Fibroblast of lung (primary cell): ENCODE measurements around the gene PPIE. TPM values are rescaled to one million over a fixed set of nuclear protein-coding genes. Genes with fewer than 3 reads are reported as not detected.
A peak's percentile ranks its signal among the peaks of the same experiment; 100 is the strongest.

ENCODE experiments used
- DNase-seq, 2 donors: peaks; one replicate each; pipeline versions ENCODE4 v3.0.0 to v3.0.0-alpha.2; 2010; ENCODE audit warnings: low read depth in 2 of 2
- H2AFZ ChIP-seq: 2 replicates; pipeline ENCODE4 v1.5.1; 2012; ENCODE audit warnings: low read length, control low read depth, inconsistent platforms
- H3K27ac ChIP-seq: 2 replicates; pipeline ENCODE4 v1.5.1; 2011; ENCODE audit warnings: low read length, control low read depth; ENCODE audit not compliant: insufficient read depth
- H3K27me3 ChIP-seq: 2 replicates; pipeline ENCODE4 v1.5.1; 2011; ENCODE audit warnings: mild to moderate bottlenecking, low read length; ENCODE audit not compliant: control insufficient read depth, insufficient read depth
- H3K36me3 ChIP-seq: 2 replicates; pipeline ENCODE4 v1.5.1; 2011; ENCODE audit warnings: low read length; ENCODE audit not compliant: control insufficient read depth, insufficient read depth
- H3K4me1 ChIP-seq: 2 replicates; pipeline ENCODE4 v1.5.1; 2011; ENCODE audit warnings: low read length; ENCODE audit not compliant: control insufficient read depth, insufficient read depth; ENCODE audit errors: extremely low read depth
- H3K4me2 ChIP-seq: 2 replicates; pipeline ENCODE4 v1.5.1; 2011; ENCODE audit warnings: low read length, control low read depth; ENCODE audit not compliant: insufficient read depth; ENCODE audit errors: extremely low read depth
- H3K4me3 ChIP-seq, 4 experiments: fragments of 200-600 bp in 1 of 4; sonication (generic) in 1 of 4; replicated peaks in 1 of 4; 2 replicates each; pipeline ENCODE4 v1.5.1; 2011 to 2016; ENCODE audit warnings: low read length in 4 of 4, low read depth in 3 of 4, mild to moderate bottlenecking in 3 of 4, control low read depth in 2 of 4, inconsistent platforms in 1 of 4, mixed read lengths in 1 of 4; ENCODE audit not compliant: insufficient read depth in 1 of 4; ENCODE audit errors: control extremely low read depth in 1 of 4
- H3K79me2 ChIP-seq: 2 replicates; pipeline ENCODE4 v1.5.1; 2012; ENCODE audit warnings: mild to moderate bottlenecking, low read length, inconsistent platforms; ENCODE audit not compliant: control insufficient read depth, insufficient read depth
- H3K9ac ChIP-seq: 2 replicates; pipeline ENCODE4 v1.5.1; 2011; ENCODE audit warnings: mild to moderate bottlenecking, low read length, control low read depth; ENCODE audit not compliant: insufficient read depth
- H3K9me3 ChIP-seq: 2 replicates; pipeline ENCODE4 v1.5.1; 2012; ENCODE audit warnings: low read depth, low read length; ENCODE audit not compliant: control insufficient read depth, insufficient read depth
- H4K20me1 ChIP-seq: 2 replicates; pipeline ENCODE4 v1.5.1; 2011; ENCODE audit warnings: low read length; ENCODE audit not compliant: control insufficient read depth, insufficient read depth; ENCODE audit errors: extremely low read depth
- EZH2 ChIP-seq: IDR thresholded peaks from 2 replicates; pipeline ENCODE4 v1.5.1; 2012; ENCODE audit warnings: low read length, control low read depth, mild to moderate bottlenecking; ENCODE audit errors: missing control alignments
- polyA plus RNA-seq, 2 donors: library from polyadenylated mRNA; depleted of rRNA in 1 of 2; stranded (reverse) in 1 of 2; unstranded in 1 of 2; fragments of >200 nt; gene quantifications; 2 replicates each; pipeline ENCODE4 v1.2.1, GENCODE V29; 2011 to 2012; ENCODE audit warnings: missing spikeins in 1 of 2
- total RNA-seq: library from RNA; depleted of rRNA; stranded (reverse); fragments of >200 nt; gene quantifications from 2 replicates; pipeline ENCODE4 v1.2.1, GENCODE V29; 2014
- TF ChIP-seq, protein P1 (sequence below), 2 donors: IDR thresholded peaks in 1 of 2; conservative IDR thresholded peaks in 1 of 2; 1 replicate in 1 of 2; 2 replicates in 1 of 2; pipeline ENCODE4 v1.5.1; 2011 to 2012; ENCODE audit warnings: low read length in 2 of 2, control low read depth in 1 of 2, inconsistent platforms in 1 of 2, low read depth in 1 of 2, mild to moderate bottlenecking in 1 of 2

The PPIE gene
- total and polyA plus RNA-seq, 2 donors (not counting 1 experiment from before 2014, with no cell fraction given) = 38.8 to 58.8 TPM

DNA sequence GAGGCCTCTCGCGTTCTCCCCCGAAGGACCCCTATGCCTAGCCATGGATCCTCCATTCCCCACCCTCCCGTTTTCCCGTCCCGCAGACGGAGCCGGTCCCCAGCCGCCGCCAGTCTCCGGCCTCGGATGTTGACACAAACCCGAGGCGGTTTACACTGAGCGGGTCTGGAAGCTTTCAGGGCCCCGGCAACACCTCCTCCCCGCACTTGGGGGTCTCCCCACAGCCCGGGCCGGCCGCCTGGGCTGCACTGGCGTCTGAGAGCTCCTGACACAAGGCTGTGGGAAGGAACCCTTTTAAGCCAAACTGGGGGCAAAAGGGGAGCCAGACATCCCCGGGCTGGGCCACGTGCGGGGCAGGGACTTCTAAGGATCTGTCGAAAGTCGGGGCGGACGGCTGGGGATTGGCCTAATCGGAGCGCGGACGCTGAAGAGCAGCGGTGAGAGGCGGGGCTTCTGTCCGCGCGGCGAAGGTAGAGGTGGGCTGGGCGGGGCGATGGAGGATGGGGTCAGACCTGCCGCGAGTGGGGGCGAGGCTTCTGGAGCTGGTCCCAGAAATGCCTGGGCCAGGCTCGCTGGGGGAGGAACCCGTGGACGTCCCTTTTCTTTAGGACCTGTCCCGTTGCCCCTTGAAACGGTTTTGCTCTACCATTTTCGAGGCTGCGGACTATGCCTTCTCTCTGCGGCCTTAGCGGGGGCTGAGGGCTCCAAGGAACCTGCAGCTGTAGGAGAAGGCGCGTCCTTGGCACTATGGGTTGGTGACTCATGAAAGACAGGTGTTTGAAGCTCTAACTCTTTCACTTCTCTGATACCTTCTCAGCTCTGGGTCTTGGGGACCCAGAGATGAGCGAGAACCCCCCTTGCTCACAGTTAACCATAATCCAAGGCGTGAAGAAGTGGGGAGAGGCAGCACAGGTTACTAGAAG lies 46.3 kb upstream of the PPIE start:
- H3K79me2 ChIP-seq = no peaks in the 10 kb centered on the region
- no peak overlapping the region for H2AFZ ChIP-seq
- TF ChIP-seq, protein P1, sequence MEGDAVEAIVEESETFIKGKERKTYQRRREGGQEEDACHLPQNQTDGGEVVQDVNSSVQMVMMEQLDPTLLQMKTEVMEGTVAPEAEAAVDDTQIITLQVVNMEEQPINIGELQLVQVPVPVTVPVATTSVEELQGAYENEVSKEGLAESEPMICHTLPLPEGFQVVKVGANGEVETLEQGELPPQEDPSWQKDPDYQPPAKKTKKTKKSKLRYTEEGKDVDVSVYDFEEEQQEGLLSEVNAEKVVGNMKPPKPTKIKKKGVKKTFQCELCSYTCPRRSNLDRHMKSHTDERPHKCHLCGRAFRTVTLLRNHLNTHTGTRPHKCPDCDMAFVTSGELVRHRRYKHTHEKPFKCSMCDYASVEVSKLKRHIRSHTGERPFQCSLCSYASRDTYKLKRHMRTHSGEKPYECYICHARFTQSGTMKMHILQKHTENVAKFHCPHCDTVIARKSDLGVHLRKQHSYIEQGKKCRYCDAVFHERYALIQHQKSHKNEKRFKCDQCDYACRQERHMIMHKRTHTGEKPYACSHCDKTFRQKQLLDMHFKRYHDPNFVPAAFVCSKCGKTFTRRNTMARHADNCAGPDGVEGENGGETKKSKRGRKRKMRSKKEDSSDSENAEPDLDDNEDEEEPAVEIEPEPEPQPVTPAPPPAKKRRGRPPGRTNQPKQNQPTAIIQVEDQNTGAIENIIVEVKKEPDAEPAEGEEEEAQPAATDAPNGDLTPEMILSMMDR (conservative IDR thresholded peaks at IDR 0.05 in 1 of 2, IDR thresholded peaks at IDR 0.05 in 1 of 2; ENCODE audit: low read depth in 1 of 2, low read length in 2 of 2) = no peak
- peak; percentile 43 for TF ChIP-seq EZH2
- no peak overlapping the region for H3K9ac ChIP-seq
- no peaks in the 10 kb centered on the region for H3K9me3 ChIP-seq
- H3K4me3 ChIP-seq = no peak overlapping the region
- H3K36me3 ChIP-seq = no peaks in the 10 kb centered on the region
- peaks cover 63% of the 10 kb centered on the region for H3K27me3 ChIP-seq
- no peaks in the 10 kb centered on the region for H4K20me1 ChIP-seq
- no peak for DNase-seq
- H3K4me2 ChIP-seq = no peak overlapping the region
- H3K27ac ChIP-seq = no peak overlapping the region
- H3K4me1 ChIP-seq = no peaks in the 10 kb centered on the region

DNA sequence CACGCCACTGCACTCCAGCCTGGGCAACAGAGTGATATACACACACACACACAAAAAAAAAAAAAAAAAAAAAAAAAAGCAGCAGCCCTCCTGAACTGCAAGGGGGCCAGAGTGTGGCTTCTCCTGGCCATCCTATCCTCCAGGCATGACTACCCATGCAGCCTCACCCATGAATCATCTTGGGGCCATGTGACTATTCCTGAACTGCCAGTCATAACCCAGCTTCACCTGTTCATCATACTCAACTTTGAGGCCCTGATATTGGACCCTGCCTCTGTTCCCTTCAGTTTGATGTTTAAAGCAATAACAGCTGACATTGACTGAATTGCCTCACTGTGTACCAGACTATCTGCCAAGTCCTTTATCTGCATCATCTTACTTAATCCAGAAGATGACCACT lies 44.7 kb upstream of the PPIE start:
- H2AFZ ChIP-seq = no peak overlapping the region
- H3K9me3 ChIP-seq = no peaks in the 10 kb centered on the region
- no peaks in the 10 kb centered on the region for H3K4me1 ChIP-seq
- no peak overlapping the region for H3K4me3 ChIP-seq
- no peak for TF ChIP-seq EZH2
- TF ChIP-seq, protein P1 (conservative IDR thresholded peaks at IDR 0.05 in 1 of 2, IDR thresholded peaks at IDR 0.05 in 1 of 2; ENCODE audit: low read depth in 1 of 2, low read length in 2 of 2) = no peak
- DNase-seq = no peak
- H3K27me3 ChIP-seq = peaks cover 57% of the 10 kb centered on the region
- H3K27ac ChIP-seq = no peak overlapping the region
- H3K4me2 ChIP-seq = no peak overlapping the region
- no peaks in the 10 kb centered on the region for H4K20me1 ChIP-seq
- H3K36me3 ChIP-seq = no peaks in the 10 kb centered on the region
- H3K79me2 ChIP-seq = no peaks in the 10 kb centered on the region
- no peak overlapping the region for H3K9ac ChIP-seq

DNA sequence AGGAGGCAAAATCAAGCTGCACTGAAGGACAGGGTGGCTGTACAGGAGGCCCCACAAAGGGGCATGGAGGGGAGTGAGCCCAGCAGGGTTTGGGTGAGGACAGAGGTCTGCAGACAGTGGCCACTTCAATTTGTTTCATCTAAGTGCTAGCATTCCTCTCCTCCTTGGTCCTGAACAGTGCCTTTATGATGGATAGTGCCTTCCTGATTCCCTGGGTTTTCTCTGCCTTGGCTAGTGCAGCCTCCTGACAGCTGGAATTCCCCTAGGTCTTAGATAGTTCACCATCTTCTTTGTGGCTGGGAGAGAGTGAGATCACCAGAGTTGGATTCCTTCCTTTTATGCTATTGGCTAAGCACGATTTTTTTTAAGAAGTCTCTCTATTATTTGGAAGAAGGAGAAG lies 43.7 kb upstream of the PPIE start:
- Histone ChIP-seq H3K4me2 (no peak overlapping the region), H3K9ac (no peak overlapping the region), H3K27ac (no peak overlapping the region), H3K4me3 (no peak overlapping the region), H2AFZ (no peak overlapping the region), H3K79me2 (no peaks in the 10 kb centered on the region), H3K4me1 (no peaks in the 10 kb centered on the region), H3K36me3 (no peaks in the 10 kb centered on the region), H3K27me3 (peaks cover 49% of the 10 kb centered on the region), H3K9me3 (no peaks in the 10 kb centered on the region), H4K20me1 (no peaks in the 10 kb centered on the region)
- TF ChIP-seq EZH2 = no peak
- TF ChIP-seq, protein P1 (conservative IDR thresholded peaks at IDR 0.05 in 1 of 2, IDR thresholded peaks at IDR 0.05 in 1 of 2; ENCODE audit: low read depth in 1 of 2, low read length in 2 of 2) = no peak
- peak in 1 of 2 donors; percentile 14 for DNase-seq
